ENCODE data around the gene INF2.

- no peak for TF ChIP-seq EZH2 (IDR thresholded peaks at IDR 0.05; ENCODE audit: borderline replicate concordance, low read length)
- TF ChIP-seq, protein P1, sequence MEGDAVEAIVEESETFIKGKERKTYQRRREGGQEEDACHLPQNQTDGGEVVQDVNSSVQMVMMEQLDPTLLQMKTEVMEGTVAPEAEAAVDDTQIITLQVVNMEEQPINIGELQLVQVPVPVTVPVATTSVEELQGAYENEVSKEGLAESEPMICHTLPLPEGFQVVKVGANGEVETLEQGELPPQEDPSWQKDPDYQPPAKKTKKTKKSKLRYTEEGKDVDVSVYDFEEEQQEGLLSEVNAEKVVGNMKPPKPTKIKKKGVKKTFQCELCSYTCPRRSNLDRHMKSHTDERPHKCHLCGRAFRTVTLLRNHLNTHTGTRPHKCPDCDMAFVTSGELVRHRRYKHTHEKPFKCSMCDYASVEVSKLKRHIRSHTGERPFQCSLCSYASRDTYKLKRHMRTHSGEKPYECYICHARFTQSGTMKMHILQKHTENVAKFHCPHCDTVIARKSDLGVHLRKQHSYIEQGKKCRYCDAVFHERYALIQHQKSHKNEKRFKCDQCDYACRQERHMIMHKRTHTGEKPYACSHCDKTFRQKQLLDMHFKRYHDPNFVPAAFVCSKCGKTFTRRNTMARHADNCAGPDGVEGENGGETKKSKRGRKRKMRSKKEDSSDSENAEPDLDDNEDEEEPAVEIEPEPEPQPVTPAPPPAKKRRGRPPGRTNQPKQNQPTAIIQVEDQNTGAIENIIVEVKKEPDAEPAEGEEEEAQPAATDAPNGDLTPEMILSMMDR (conservative IDR thresholded peaks at IDR 0.05 in 1 of 2, IDR thresholded peaks at IDR 0.05 in 1 of 2; ENCODE audit: extremely low read depth in 1 of 2, insufficient read depth in 1 of 2, low read depth in 1 of 2, low read length in 2 of 2): no peak
Observed at GRCh38 chr14:104728631-104729030, 39.2 kb downstream of the INF2 start.

Measured in mammary epithelial cell (primary cell).